IMR-90 (cell line): ENCODE measurements around the gene TSPEAR. TPM values are rescaled to one million over a fixed set of nuclear protein-coding genes. Genes with fewer than 3 reads are reported as not detected.

Experiments used
- ATAC-seq: fragments of 200-7000 bp; cut with Tn5 transposase; 2 replicates; pipeline ENCODE4 v1.9.1; 2020; ENCODE audit warnings: low read depth, mild to moderate bottlenecking, moderate library complexity
- BruUV-seq: library from RNA; stranded (reverse); fragments of 400-500 nt; replicated peaks from 2 replicates; lab custom pipeline; 2021; lab: Mats Ljungman, UMichigan
- CTCF ChIA-PET: fragments of 300-600 bp; formaldehyde crosslinking; extraction: SDS; loops from one replicate; lab custom pipeline; 2021; ENCODE audit warnings: antibody characterized with exemption; lab: Yijun Ruan, JAX
- POLR2A ChIA-PET: fragments of 300-600 bp; sonication (Branson Sonifier 250); formaldehyde crosslinking; loops from one replicate; lab custom pipeline; 2022; ENCODE audit warnings: antibody characterized with exemption; ENCODE audit not compliant: unreplicated experiment; lab: Charles Lee
- DNase-seq: peaks from one replicate; pipeline ENCODE4 v3.0.0; 2013
- H2AFZ ChIP-seq: replicated peaks from 2 replicates; pipeline ENCODE3; 2013; ENCODE audit warnings: low read length, mild to moderate bottlenecking; ENCODE audit not compliant: poor library complexity
- H2AK5ac ChIP-seq: 2 replicates; pipeline ENCODE4 v1.6.1; 2013; ENCODE audit warnings: low read depth, low read length, inconsistent platforms
- H2AK9ac ChIP-seq: replicated peaks from 2 replicates; pipeline ENCODE3; 2013; ENCODE audit warnings: mild to moderate bottlenecking, low read depth, low read length, moderate library complexity; ENCODE audit not compliant: poor library complexity
- H2BK120ac ChIP-seq: 2 replicates; pipeline ENCODE4 v1.6.1; 2013; ENCODE audit warnings: low read depth, low read length, inconsistent platforms
- H2BK15ac ChIP-seq: 3 replicates; pipeline ENCODE4 v1.6.1; 2013; ENCODE audit warnings: low read depth, low read length, inconsistent platforms
- H2BK20ac ChIP-seq: 2 replicates; pipeline ENCODE4 v1.6.1; 2013; ENCODE audit warnings: low read depth, mild to moderate bottlenecking, inconsistent platforms, low read length, moderate library complexity
- H2BK5ac ChIP-seq: 2 replicates; pipeline ENCODE4 v1.6.1; 2013; ENCODE audit warnings: mild to moderate bottlenecking, low read depth, low read length, inconsistent platforms; ENCODE audit not compliant: poor library complexity, severe bottlenecking
- H3K14ac ChIP-seq: replicated peaks from 2 replicates; pipeline ENCODE4 v1.6.1; 2013; ENCODE audit warnings: low read depth, low read length, inconsistent platforms
- H3K18ac ChIP-seq: 2 replicates; pipeline ENCODE4 v1.6.1; 2013; ENCODE audit warnings: low read depth, low read length, control low read depth
- H3K23ac ChIP-seq: 2 replicates; pipeline ENCODE4 v1.6.1; 2013; ENCODE audit warnings: low read depth, low read length, inconsistent platforms
- H3K27ac ChIP-seq: 2 replicates; pipeline ENCODE4 v1.5.1; 2013; ENCODE audit warnings: mild to moderate bottlenecking, control low read depth, low read length; ENCODE audit not compliant: insufficient read depth
- H3K27me3 ChIP-seq: 2 replicates; pipeline ENCODE4 v1.6.1; 2013; ENCODE audit warnings: low read length; ENCODE audit not compliant: control insufficient read depth, insufficient read depth
- H3K36me3 ChIP-seq: 2 replicates; pipeline ENCODE4 v1.6.1; 2013; ENCODE audit warnings: low read length, mixed read lengths; ENCODE audit not compliant: control insufficient read depth, insufficient read depth
- H3K4ac ChIP-seq: 2 replicates; pipeline ENCODE4 v1.6.1; 2013; ENCODE audit warnings: low read depth, low read length, inconsistent platforms
- H3K4me1 ChIP-seq: 2 replicates; pipeline ENCODE4 v1.6.1; 2013; ENCODE audit warnings: low read length, mixed read lengths; ENCODE audit not compliant: control insufficient read depth, insufficient read depth
- H3K4me2 ChIP-seq: 2 replicates; pipeline ENCODE4 v1.6.1; 2013; ENCODE audit warnings: low read depth, mild to moderate bottlenecking, control low read depth, low read length, moderate library complexity
- H3K4me3 ChIP-seq: 2 replicates; pipeline ENCODE4 v1.5.1; 2013; ENCODE audit warnings: low read depth, mild to moderate bottlenecking, control low read depth, low read length, moderate library complexity; ENCODE audit not compliant: insufficient read depth
- H3K56ac ChIP-seq: 2 replicates; pipeline ENCODE4 v1.6.1; 2013; ENCODE audit warnings: low read length, inconsistent platforms; ENCODE audit not compliant: insufficient read depth; ENCODE audit errors: extremely low read depth
- H3K79me1 ChIP-seq, 2 experiments: 2 replicates each; pipeline ENCODE4 v1.6.1; 2013; ENCODE audit warnings: low read length in 2 of 2, inconsistent platforms in 1 of 2, low read depth in 1 of 2
- H3K9ac ChIP-seq: 2 replicates; pipeline ENCODE4 v1.6.1; 2013; ENCODE audit warnings: low read depth, low read length, control low read depth
- H3K9me1 ChIP-seq: 2 replicates; pipeline ENCODE4 v1.6.1; 2013; ENCODE audit warnings: low read length, inconsistent platforms; ENCODE audit not compliant: insufficient read depth
- H3K9me3 ChIP-seq: 2 replicates; pipeline ENCODE4 v1.6.1; 2013; ENCODE audit warnings: low read length; ENCODE audit not compliant: control insufficient read depth, insufficient read depth
- H4K20me1 ChIP-seq: 2 replicates; pipeline ENCODE4 v1.6.1; 2013; ENCODE audit warnings: low read length, inconsistent platforms; ENCODE audit not compliant: insufficient read depth
- H4K5ac ChIP-seq: 2 replicates; pipeline ENCODE4 v1.6.1; 2013; ENCODE audit warnings: mild to moderate bottlenecking, low read depth, low read length, control low read depth
- H4K8ac ChIP-seq, 2 experiments: 2 replicates each; pipeline ENCODE4 v1.6.1; 2013; ENCODE audit warnings: low read depth in 2 of 2, low read length in 2 of 2, control low read depth in 1 of 2, inconsistent platforms in 1 of 2
- H4K91ac ChIP-seq: 2 replicates; pipeline ENCODE4 v1.6.1; 2013; ENCODE audit warnings: low read depth, low read length, inconsistent platforms; ENCODE audit not compliant: insufficient read depth
- BHLHE40 ChIP-seq: fragments of 150-350 bp; IDR thresholded peaks from 2 replicates; pipeline ENCODE4 v1.6.1; 2016; ENCODE audit warnings: mild to moderate bottlenecking, low read depth, low read length
- CEBPB ChIP-seq: IDR thresholded peaks from 2 replicates; pipeline ENCODE4 v1.6.1; 2012; ENCODE audit warnings: low read depth, low read length, improper control_type of control experiment
- CTCF ChIP-seq: conservative IDR thresholded peaks from 2 replicates; pipeline ENCODE4 v1.5.1; 2012; ENCODE audit warnings: mild to moderate bottlenecking, low read depth, low read length, improper control_type of control experiment
- ELK1 ChIP-seq: fragments of 150-350 bp; IDR thresholded peaks from 2 replicates; pipeline ENCODE4 v1.6.1; 2016; ENCODE audit warnings: low read depth, mild to moderate bottlenecking, low read length, moderate library complexity, borderline replicate concordance
- FOS ChIP-seq: fragments of 150-350 bp; IDR thresholded peaks from 2 replicates; pipeline ENCODE4 v1.6.1; 2016; ENCODE audit warnings: low read depth, low read length
- MAFK ChIP-seq: IDR thresholded peaks from 2 replicates; pipeline ENCODE4 v1.6.1; 2012; ENCODE audit warnings: low read depth, low read length, improper control_type of control experiment
- MAZ ChIP-seq: IDR thresholded peaks from 2 replicates; pipeline ENCODE4 v1.6.1; 2012; ENCODE audit warnings: low read depth, mild to moderate bottlenecking, low read length, improper control_type of control experiment, moderate library complexity, borderline replicate concordance
- MXI1 ChIP-seq: IDR thresholded peaks from 2 replicates; pipeline ENCODE4 v1.6.1; 2012; ENCODE audit warnings: low read depth, mild to moderate bottlenecking, low read length, moderate library complexity, borderline replicate concordance
- NFE2L2 ChIP-seq: fragments of 150-350 bp; IDR thresholded peaks from 2 replicates; pipeline ENCODE4 v1.6.1; 2016; ENCODE audit warnings: low read depth, mild to moderate bottlenecking, low read length
- POLR2A ChIP-seq: IDR thresholded peaks from 2 replicates; pipeline ENCODE4 v1.6.1; 2012; ENCODE audit warnings: mild to moderate bottlenecking, low read depth, low read length
- RAD21 ChIP-seq: IDR thresholded peaks from 2 replicates; pipeline ENCODE4 v1.6.1; 2012; ENCODE audit warnings: low read length, improper control_type of control experiment
- RCOR1 ChIP-seq: IDR thresholded peaks from 2 replicates; pipeline ENCODE4 v1.6.1; 2012; ENCODE audit warnings: mild to moderate bottlenecking, low read length, improper control_type of control experiment; ENCODE audit not compliant: insufficient replicate concordance
- RFX5 ChIP-seq: IDR thresholded peaks from 2 replicates; pipeline ENCODE4 v1.8.0; 2012; ENCODE audit warnings: low read depth, mild to moderate bottlenecking, low read length, moderate library complexity
- USF2 ChIP-seq: fragments of 150-350 bp; IDR thresholded peaks from 2 replicates; pipeline ENCODE4 v1.6.1; 2017; ENCODE audit warnings: mild to moderate bottlenecking, antibody characterized with exemption, low read length, low read depth
- WGBS, 2 experiments: methylation state at CpG; one replicate each; pipeline versions ENCODE4 v1.1.5 to v1.1.7; 2013; ENCODE audit warnings: missing lambda C conversion rate in 2 of 2; ENCODE audit not compliant: insufficient read length in 1 of 2; ENCODE audit errors: extremely low coverage in 2 of 2; 5-methylcytosine and 5-hydroxymethylcytosine counted together
- dilution Hi-C: fragments of 300-500 bp; cut with HindIII; formaldehyde crosslinking; loops from one replicate; pipeline ENCODE4 v1.14.3; 2018; ENCODE audit warnings: low sequenced_read_pairs; ENCODE audit not compliant: unreplicated experiment
- in situ Hi-C: fragments of 300-500 bp; cut with MboI; formaldehyde crosslinking; loops from 3 replicates; pipeline ENCODE4 v1.14.3; 2019; ENCODE audit warnings: low sequenced_read_pairs, inconsistent platforms, mixed read lengths
- intact Hi-C: fragments of 100-400 bp; cut with micrococcal nuclease; formaldehyde crosslinking; loops from 2 replicates; pipeline ENCODE4 v1.10.0; 2022
- polyA plus RNA-seq, 3 experiments: library from polyadenylated mRNA; depleted of rRNA; stranded (reverse); fragments of >200 nt; gene quantifications; 2 replicates each; pipeline ENCODE4 v1.2.3, GENCODE V29; 2012; ENCODE audit warnings: low replicate concordance in 1 of 3
- total RNA-seq: library from RNA; depleted of rRNA; stranded (reverse); fragments of >200 nt; gene quantifications from 2 replicates; pipeline ENCODE4 v1.2.3, GENCODE V29; 2012

Gene TSPEAR
- total and polyA plus RNA-seq, 2 of the 4 experiments (the other 2 are of a cell fraction): not detected

- POLR2A ChIA-PET: no interaction called here
- H3K9me1 ChIP-seq: no peaks in the 10 kb centered on the region
- 74% methylated on average over 4 of the region's 16 CpGs; no CpG with 5 or more reads in 1 of the 2 experiments for WGBS, 2 experiments
- no peak overlapping the region for H4K8ac ChIP-seq
- H3K18ac ChIP-seq: no peak overlapping the region
- DNase-seq (no peak), ATAC-seq (no peak)
- no peak overlapping the region for H3K9ac ChIP-seq
- no peak overlapping the region for H4K5ac ChIP-seq
- H3K4me1 ChIP-seq: no peaks in the 10 kb centered on the region
- H2AFZ ChIP-seq: no peak overlapping the region
- H3K23ac ChIP-seq: no peak overlapping the region
- H3K27ac ChIP-seq: no peak overlapping the region
- intact Hi-C loops: loop anchor here (10.0 kb wide), 1 partner anchor 152 kb away; the partner anchor contains the start of gene CFAP410
- no peaks in the 10 kb centered on the region for H3K79me1 ChIP-seq
- H3K27me3 ChIP-seq: peaks cover 8% of the 10 kb centered on the region
- in situ Hi-C loops: no loop called here
- H3K14ac ChIP-seq: no peak overlapping the region
- no peak overlapping the region for H3K4me3 ChIP-seq
- H2BK5ac ChIP-seq: no peak overlapping the region
- H3K36me3 ChIP-seq: no peaks in the 10 kb centered on the region
- no peak overlapping the region for H3K4ac ChIP-seq
- no peaks in the 10 kb centered on the region for H4K20me1 ChIP-seq
- H2AK9ac ChIP-seq: no peak overlapping the region
- dilution Hi-C loops: no loop called here
- TF ChIP-seq POLR2A (no peak), MAZ (no peak), USF2 (no peak), RAD21 (no peak), BHLHE40 (no peak), RCOR1 (no peak), ELK1 (no peak), CEBPB (no peak), RFX5 (no peak), FOS (no peak), MAFK (no peak), NFE2L2 (no peak), CTCF (no peak), MXI1 (no peak)
- CTCF ChIA-PET: no interaction called here
- no peak overlapping the region for H2BK20ac ChIP-seq
- no peak overlapping the region for H4K91ac ChIP-seq
- H3K56ac ChIP-seq: no peak overlapping the region
- no peak overlapping the region for H2AK5ac ChIP-seq
- H2BK120ac ChIP-seq: no peak overlapping the region
- BruUV-seq: no TSS peak
- no peak overlapping the region for H2BK15ac ChIP-seq
- H3K9me3 ChIP-seq: no peaks in the 10 kb centered on the region
- no peak overlapping the region for H3K4me2 ChIP-seq
These were observed 225.1 kb downstream of the TSPEAR start for GRCh38 chr21:44486302-44486701.
